Stimulated activated memory B cell treated with anti-CD40 and anti-IgM and Interleukin-4, amounts not matched to agents 10 μg/mL and 1 μg/mL and 100 μg/mL, for 72 hours (primary cell): Measurements from ENCODE around the gene PKIB.

Experiments
- ATAC-seq: fragments of 150-1000 bp; cut with Tn5 transposase; 2 replicates; pipeline ENCODE4 v1.10.0; 2021
- H3K27ac Mint-ChIP-seq: one replicate; pipeline ENCODE4 v1.8.0; 2022; ENCODE audit warnings: mild to moderate bottlenecking, mixed read lengths
- H3K27me3 Mint-ChIP-seq: one replicate; pipeline ENCODE4 v1.8.0; 2022; ENCODE audit warnings: mixed read lengths
- H3K36me3 Mint-ChIP-seq: one replicate; pipeline ENCODE4 v1.8.0; 2022; ENCODE audit warnings: mixed read lengths
- H3K4me1 Mint-ChIP-seq: one replicate; pipeline ENCODE4 v1.8.0; 2022; ENCODE audit warnings: mixed read lengths
- H3K4me3 Mint-ChIP-seq: one replicate; pipeline ENCODE4 v1.8.0; 2022; ENCODE audit warnings: mild to moderate bottlenecking, moderate library complexity, mixed read lengths
- H3K9me3 Mint-ChIP-seq: one replicate; pipeline ENCODE4 v1.8.0; 2022; ENCODE audit warnings: mixed read lengths

The PKIB gene

GRCh38 chr6:122697458-122697857 lies 87.3 kb downstream of the PKIB start:
- Mint-ChIP-seq H3K27me3 (no peaks in the 10 kb centered on the region), H3K9me3 (no peaks in the 10 kb centered on the region), H3K36me3 (no peaks in the 10 kb centered on the region), H3K4me3 (no peak overlapping the region), H3K4me1 (no peaks in the 10 kb centered on the region), H3K27ac (no peak overlapping the region)
- ATAC-seq = no peak

- ATAC-seq = no peak
- no peaks in the 10 kb centered on the region for H3K27me3 Mint-ChIP-seq
- no peak overlapping the region for H3K27ac Mint-ChIP-seq
- no peak overlapping the region for H3K4me3 Mint-ChIP-seq
- H3K4me1 Mint-ChIP-seq = no peaks in the 10 kb centered on the region
- no peaks in the 10 kb centered on the region for H3K9me3 Mint-ChIP-seq
- H3K36me3 Mint-ChIP-seq = no peaks in the 10 kb centered on the region
These were observed 91.5 kb downstream of the PKIB start for GRCh38 chr6:122701666-122702065.

- no peak for ATAC-seq
- Mint-ChIP-seq H3K9me3 (no peaks in the 10 kb centered on the region), H3K36me3 (no peaks in the 10 kb centered on the region), H3K4me1 (no peaks in the 10 kb centered on the region), H3K27ac (no peak overlapping the region), H3K4me3 (no peak overlapping the region), H3K27me3 (no peaks in the 10 kb centered on the region)
These were observed 92.6 kb downstream of the PKIB start for GRCh38 chr6:122702841-122703240.

GRCh38 chr6:122704066-122704465 lies 93.9 kb downstream of the PKIB start:
- Mint-ChIP-seq H3K9me3 (no peaks in the 10 kb centered on the region), H3K4me1 (no peaks in the 10 kb centered on the region), H3K36me3 (no peaks in the 10 kb centered on the region), H3K27ac (no peak overlapping the region), H3K4me3 (no peak overlapping the region), H3K27me3 (no peaks in the 10 kb centered on the region)
- ATAC-seq = no peak

GRCh38 chr6:122709922-122710512 lies 99.8 kb downstream of the PKIB start:
- H3K4me1 Mint-ChIP-seq = peaks cover 22% of the 10 kb centered on the region
- no peaks in the 10 kb centered on the region for H3K27me3 Mint-ChIP-seq
- ATAC-seq = peak; percentile 86
- no peaks in the 10 kb centered on the region for H3K36me3 Mint-ChIP-seq
- no peak overlapping the region for H3K4me3 Mint-ChIP-seq
- H3K27ac Mint-ChIP-seq = peak overlapping the region; percentile 9
- no peaks in the 10 kb centered on the region for H3K9me3 Mint-ChIP-seq

- Mint-ChIP-seq H3K36me3 (no peaks in the 10 kb centered on the region), H3K27ac (peak overlapping the region; percentile 9), H3K4me3 (no peak overlapping the region), H3K9me3 (no peaks in the 10 kb centered on the region), H3K27me3 (no peaks in the 10 kb centered on the region), H3K4me1 (peaks cover 22% of the 10 kb centered on the region)
- ATAC-seq = peak; percentile 49
These were observed 100.9 kb downstream of the PKIB start for GRCh38 chr6:122710908-122711635.

- Mint-ChIP-seq H3K27me3 (no peaks in the 10 kb centered on the region), H3K4me3 (no peak overlapping the region), H3K27ac (peak overlapping the region; percentile 3), H3K4me1 (peaks cover 22% of the 10 kb centered on the region), H3K9me3 (no peaks in the 10 kb centered on the region), H3K36me3 (no peaks in the 10 kb centered on the region)
- ATAC-seq = no peak
These were observed 101.9 kb downstream of the PKIB start for GRCh38 chr6:122712093-122712447.

GRCh38 chr6:122712448-122713137 lies 102.4 kb downstream of the PKIB start:
- ATAC-seq = no peak
- no peaks in the 10 kb centered on the region for H3K36me3 Mint-ChIP-seq
- H3K27me3 Mint-ChIP-seq = no peaks in the 10 kb centered on the region
- no peak overlapping the region for H3K4me3 Mint-ChIP-seq
- no peaks in the 10 kb centered on the region for H3K9me3 Mint-ChIP-seq
- H3K27ac Mint-ChIP-seq = peak overlapping the region; percentile 3
- H3K4me1 Mint-ChIP-seq = peaks cover 22% of the 10 kb centered on the region

- Mint-ChIP-seq H3K27ac (peak overlapping the region; percentile 3), H3K4me3 (no peak overlapping the region), H3K36me3 (no peaks in the 10 kb centered on the region), H3K4me1 (peaks cover 22% of the 10 kb centered on the region), H3K9me3 (no peaks in the 10 kb centered on the region), H3K27me3 (no peaks in the 10 kb centered on the region)
- ATAC-seq = no peak
These were observed 102.9 kb downstream of the PKIB start for GRCh38 chr6:122713138-122713537.

- peaks cover 22% of the 10 kb centered on the region for H3K4me1 Mint-ChIP-seq
- no peak for ATAC-seq
- H3K36me3 Mint-ChIP-seq = no peaks in the 10 kb centered on the region
- no peak overlapping the region for H3K4me3 Mint-ChIP-seq
- H3K27ac Mint-ChIP-seq = peak overlapping the region; percentile 3
- no peaks in the 10 kb centered on the region for H3K27me3 Mint-ChIP-seq
- no peaks in the 10 kb centered on the region for H3K9me3 Mint-ChIP-seq
These were observed 103.9 kb downstream of the PKIB start for GRCh38 chr6:122714059-122714458.

- H3K27me3 Mint-ChIP-seq = no peaks in the 10 kb centered on the region
- ATAC-seq = no peak
- H3K36me3 Mint-ChIP-seq = no peaks in the 10 kb centered on the region
- H3K27ac Mint-ChIP-seq = no peak overlapping the region
- no peaks in the 10 kb centered on the region for H3K9me3 Mint-ChIP-seq
- H3K4me3 Mint-ChIP-seq = no peak overlapping the region
- peaks cover 13% of the 10 kb centered on the region for H3K4me1 Mint-ChIP-seq
These were observed 105.5 kb downstream of the PKIB start for GRCh38 chr6:122715725-122716124.

- ATAC-seq = no peak
- no peaks in the 10 kb centered on the region for H3K9me3 Mint-ChIP-seq
- H3K36me3 Mint-ChIP-seq = no peaks in the 10 kb centered on the region
- H3K4me1 Mint-ChIP-seq = peaks cover 5% of the 10 kb centered on the region
- no peaks in the 10 kb centered on the region for H3K27me3 Mint-ChIP-seq
- H3K27ac Mint-ChIP-seq = no peak overlapping the region
- no peak overlapping the region for H3K4me3 Mint-ChIP-seq
These were observed 107.1 kb downstream of the PKIB start for GRCh38 chr6:122717350-122717749.

- Mint-ChIP-seq H3K27me3 (no peaks in the 10 kb centered on the region), H3K4me3 (no peak overlapping the region), H3K4me1 (no peaks in the 10 kb centered on the region), H3K9me3 (no peaks in the 10 kb centered on the region), H3K27ac (no peak overlapping the region), H3K36me3 (no peaks in the 10 kb centered on the region)
- no peak for ATAC-seq
These were observed 108.4 kb downstream of the PKIB start for GRCh38 chr6:122718616-122719015.

- ATAC-seq = no peak
- no peaks in the 10 kb centered on the region for H3K36me3 Mint-ChIP-seq
- no peaks in the 10 kb centered on the region for H3K27me3 Mint-ChIP-seq
- no peaks in the 10 kb centered on the region for H3K9me3 Mint-ChIP-seq
- H3K4me1 Mint-ChIP-seq = no peaks in the 10 kb centered on the region
- H3K27ac Mint-ChIP-seq = no peak overlapping the region
- H3K4me3 Mint-ChIP-seq = no peak overlapping the region
These were observed 109.0 kb downstream of the PKIB start for GRCh38 chr6:122719176-122719575.

GRCh38 chr6:122722746-122723145 lies 112.5 kb downstream of the PKIB start:
- no peak for ATAC-seq
- H3K27ac Mint-ChIP-seq = no peak overlapping the region
- no peak overlapping the region for H3K4me3 Mint-ChIP-seq
- H3K4me1 Mint-ChIP-seq = no peaks in the 10 kb centered on the region
- H3K9me3 Mint-ChIP-seq = no peaks in the 10 kb centered on the region
- no peaks in the 10 kb centered on the region for H3K27me3 Mint-ChIP-seq
- H3K36me3 Mint-ChIP-seq = no peaks in the 10 kb centered on the region

- Mint-ChIP-seq H3K4me3 (no peak overlapping the region), H3K36me3 (no peaks in the 10 kb centered on the region), H3K9me3 (no peaks in the 10 kb centered on the region), H3K4me1 (no peaks in the 10 kb centered on the region), H3K27ac (no peak overlapping the region), H3K27me3 (no peaks in the 10 kb centered on the region)
- ATAC-seq = peak; percentile 27
These were observed 116.4 kb downstream of the PKIB start for GRCh38 chr6:122726649-122727048.
